ENCODE results near the gene DBI.

Gene DBI

DNA sequence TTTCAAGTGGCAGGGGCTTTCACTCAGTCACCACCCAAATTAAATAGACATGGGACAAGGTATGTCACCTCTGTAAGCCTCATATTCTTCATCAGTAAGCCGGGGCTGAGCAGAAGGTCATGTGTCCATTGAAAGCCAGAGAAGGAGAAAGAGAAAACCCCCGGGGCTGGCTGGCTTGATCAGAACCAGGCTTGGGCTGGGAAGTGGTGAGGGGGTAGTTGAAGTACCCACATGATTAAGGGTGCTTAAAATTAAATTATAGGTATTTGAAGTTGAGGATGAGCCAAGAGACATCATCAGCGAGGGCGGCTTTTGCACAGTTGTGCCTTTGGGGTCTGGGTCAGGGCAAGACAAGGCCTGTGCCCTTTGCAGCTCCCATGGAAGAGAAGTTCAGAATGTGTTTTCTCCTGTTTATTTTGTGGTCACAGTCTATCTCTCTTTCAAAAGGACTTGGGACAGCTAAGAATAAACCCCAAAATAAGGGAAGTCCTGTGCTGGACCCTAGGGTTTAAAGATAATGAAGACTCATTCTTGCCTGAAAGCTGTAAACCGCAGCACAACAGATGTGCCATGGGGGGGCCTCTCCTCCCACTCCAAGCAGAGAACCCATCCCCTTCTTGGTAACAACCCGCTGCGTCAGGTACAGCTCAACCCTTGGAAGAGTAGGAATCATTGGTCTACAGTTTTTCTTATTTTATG, 10.7 kb downstream of the DBI start:
- in situ Hi-C loops (cut with MboI; ENCODE audit: low sequenced_read_pairs, unreplicated experiment) = no loop called here
- TF ChIP-seq, protein P1, sequence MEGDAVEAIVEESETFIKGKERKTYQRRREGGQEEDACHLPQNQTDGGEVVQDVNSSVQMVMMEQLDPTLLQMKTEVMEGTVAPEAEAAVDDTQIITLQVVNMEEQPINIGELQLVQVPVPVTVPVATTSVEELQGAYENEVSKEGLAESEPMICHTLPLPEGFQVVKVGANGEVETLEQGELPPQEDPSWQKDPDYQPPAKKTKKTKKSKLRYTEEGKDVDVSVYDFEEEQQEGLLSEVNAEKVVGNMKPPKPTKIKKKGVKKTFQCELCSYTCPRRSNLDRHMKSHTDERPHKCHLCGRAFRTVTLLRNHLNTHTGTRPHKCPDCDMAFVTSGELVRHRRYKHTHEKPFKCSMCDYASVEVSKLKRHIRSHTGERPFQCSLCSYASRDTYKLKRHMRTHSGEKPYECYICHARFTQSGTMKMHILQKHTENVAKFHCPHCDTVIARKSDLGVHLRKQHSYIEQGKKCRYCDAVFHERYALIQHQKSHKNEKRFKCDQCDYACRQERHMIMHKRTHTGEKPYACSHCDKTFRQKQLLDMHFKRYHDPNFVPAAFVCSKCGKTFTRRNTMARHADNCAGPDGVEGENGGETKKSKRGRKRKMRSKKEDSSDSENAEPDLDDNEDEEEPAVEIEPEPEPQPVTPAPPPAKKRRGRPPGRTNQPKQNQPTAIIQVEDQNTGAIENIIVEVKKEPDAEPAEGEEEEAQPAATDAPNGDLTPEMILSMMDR (IDR thresholded peaks at IDR 0.05; ENCODE audit: borderline replicate concordance, control extremely low read depth, extremely low read depth, insufficient read depth, missing control alignments) = no peak
- no peak for DNase-seq (ENCODE audit: low spot score)

DNA sequence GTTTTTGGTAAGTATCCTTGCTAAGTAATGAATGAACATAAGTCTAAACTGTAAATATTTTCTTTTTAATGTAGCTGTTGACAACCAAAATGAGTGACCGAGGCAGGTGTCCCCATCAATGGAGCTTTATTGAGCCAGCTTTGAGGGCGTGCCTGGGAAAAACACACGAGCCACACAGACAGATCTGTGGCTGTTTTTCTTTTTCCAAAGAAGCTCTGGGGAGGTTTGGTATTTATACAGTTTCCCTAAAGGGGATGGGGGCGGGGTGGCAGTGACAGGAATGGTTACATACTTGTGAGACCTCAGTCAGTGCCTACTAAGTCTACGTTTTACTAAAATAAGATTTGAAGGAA, 11.2 kb downstream of the DBI start:
- in situ Hi-C loops (cut with MboI; ENCODE audit: low sequenced_read_pairs, unreplicated experiment) = no loop called here
- no peak for DNase-seq (ENCODE audit: low spot score)

DNA sequence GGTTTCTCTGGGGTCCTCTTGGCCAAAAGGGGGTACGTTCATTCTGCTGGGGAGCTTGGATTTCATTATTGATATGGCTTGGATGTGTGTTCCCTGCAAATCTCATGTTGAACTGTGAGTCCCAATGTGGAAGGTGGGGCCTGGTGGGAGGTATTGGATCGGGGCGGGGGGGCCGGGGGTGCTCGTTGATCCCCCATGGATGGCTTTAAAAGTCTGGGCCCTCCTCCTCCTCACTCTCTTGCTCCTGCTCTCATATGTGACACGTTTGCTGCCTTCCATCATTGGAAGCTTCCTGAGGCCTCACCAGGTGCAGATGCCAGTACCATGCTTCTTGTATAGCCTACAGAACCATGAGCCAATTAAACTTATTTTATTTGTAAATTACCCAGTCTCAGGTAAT, 11.8 kb downstream of the DBI start:
- DNase-seq (ENCODE audit: low spot score) = no peak
- TF ChIP-seq, protein P1 (IDR thresholded peaks at IDR 0.05; ENCODE audit: borderline replicate concordance, control extremely low read depth, extremely low read depth, insufficient read depth, missing control alignments) = no peak
- in situ Hi-C loops (cut with MboI; ENCODE audit: low sequenced_read_pairs, unreplicated experiment) = no loop called here

More for the DNA sequence above, 11.2 kb downstream of the DBI start:
- TF ChIP-seq, protein P1 (IDR thresholded peaks at IDR 0.05; ENCODE audit: borderline replicate concordance, control extremely low read depth, extremely low read depth, insufficient read depth, missing control alignments) = no peak

DNA sequence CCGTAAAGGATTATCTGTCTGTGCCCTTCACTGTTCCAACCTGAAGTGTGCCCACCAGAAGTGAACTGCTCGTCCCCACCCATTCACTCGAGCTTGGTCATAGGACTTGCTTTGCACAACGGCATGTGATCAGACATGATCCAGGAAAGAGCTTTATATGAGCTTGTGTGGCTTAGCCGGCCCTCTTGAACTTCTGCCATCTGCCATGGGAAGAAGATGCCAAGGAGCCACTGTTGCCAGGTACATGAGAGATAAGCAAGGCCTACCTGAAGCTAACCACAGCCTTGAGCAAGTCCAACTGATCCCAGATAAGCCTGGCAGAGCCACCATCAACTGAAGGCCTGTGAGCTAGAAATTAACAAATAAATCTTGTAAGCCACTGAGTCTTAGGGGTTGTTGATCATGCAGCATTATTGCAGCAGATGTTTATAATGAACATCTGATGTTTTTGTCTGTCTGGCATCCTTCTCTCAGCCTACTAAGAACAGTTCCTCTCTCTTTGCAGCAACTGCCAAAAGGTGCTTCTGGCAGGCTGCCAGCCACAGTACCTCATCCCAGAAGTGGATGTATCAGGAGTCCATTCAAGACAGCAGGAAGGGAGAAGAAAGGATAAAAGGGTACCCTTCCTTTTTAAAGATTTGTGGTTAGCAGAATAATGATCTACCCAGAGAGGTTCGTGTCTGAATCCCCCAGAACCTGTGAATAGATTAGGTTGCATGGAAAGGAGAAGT, 16.8 kb downstream of the DBI start:
- no peak for DNase-seq (ENCODE audit: low spot score)
- TF ChIP-seq, protein P1 (IDR thresholded peaks at IDR 0.05; ENCODE audit: borderline replicate concordance, control extremely low read depth, extremely low read depth, insufficient read depth, missing control alignments) = no peak
- in situ Hi-C loops (cut with MboI; ENCODE audit: low sequenced_read_pairs, unreplicated experiment) = no loop called here

DNA sequence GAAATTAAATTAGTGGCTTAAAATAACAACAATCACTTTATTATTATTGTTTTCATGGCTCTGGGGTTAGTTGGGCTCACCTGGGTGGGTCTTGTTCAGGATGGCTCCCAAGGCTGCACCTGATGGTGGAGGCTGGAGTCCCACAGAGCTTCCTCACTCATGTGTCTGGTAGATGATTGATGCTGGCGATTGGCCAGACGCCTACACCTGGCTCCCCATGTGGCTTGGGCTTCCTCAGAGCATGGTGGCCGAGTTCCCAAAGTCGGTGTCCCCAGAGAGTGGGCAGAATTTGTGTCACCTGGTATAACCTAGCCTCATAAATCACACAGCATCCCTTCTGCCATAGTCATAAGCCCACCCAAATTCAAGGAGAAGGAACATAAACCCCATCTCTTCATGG, 18.2 kb downstream of the DBI start:
- in situ Hi-C loops (cut with MboI; ENCODE audit: low sequenced_read_pairs, unreplicated experiment) = no loop called here
- TF ChIP-seq, protein P1 (IDR thresholded peaks at IDR 0.05; ENCODE audit: borderline replicate concordance, control extremely low read depth, extremely low read depth, insufficient read depth, missing control alignments) = no peak
- DNase-seq (ENCODE audit: low spot score) = no peak

DNA sequence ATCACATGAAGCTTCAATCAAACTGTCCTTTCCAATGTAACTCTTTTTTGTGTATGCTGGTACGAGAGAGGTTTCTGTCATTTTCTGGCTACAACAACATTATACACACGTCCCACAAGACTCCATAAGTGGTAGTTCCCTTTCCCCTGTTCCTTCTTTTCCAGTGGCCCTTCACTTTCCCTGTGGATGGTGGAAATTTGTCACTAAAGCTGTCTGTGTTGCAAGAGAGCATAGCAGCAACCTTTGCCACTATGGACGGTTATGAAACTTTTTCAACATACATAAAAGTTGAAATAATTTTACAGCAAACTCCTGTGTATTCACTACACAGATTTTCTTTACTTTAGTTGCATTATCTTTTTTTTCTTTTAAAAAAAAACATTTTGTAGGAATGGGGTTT, 18.7 kb downstream of the DBI start:
- DNase-seq (ENCODE audit: low spot score) = no peak
- TF ChIP-seq, protein P1 (IDR thresholded peaks at IDR 0.05; ENCODE audit: borderline replicate concordance, control extremely low read depth, extremely low read depth, insufficient read depth, missing control alignments) = no peak

More for the DNA sequence above, 18.7 kb downstream of the DBI start:
- in situ Hi-C loops (cut with MboI; ENCODE audit: low sequenced_read_pairs, unreplicated experiment) = no loop called here
